Heart left ventricle (tissue), 13 donors: Measurements from ENCODE around the gene CDC25A.

Experiments used
- POLR2A ChIP-seq, 2 donors: fragments of 450-650 bp; IDR thresholded peaks; one replicate each; pipeline ENCODE4 v1.6.1; 2017; ENCODE audit warnings: antibody characterized with exemption in 2 of 2, mild to moderate bottlenecking in 2 of 2, moderate library complexity in 2 of 2
- TF ChIP-seq, protein P1 (sequence below), 12 donors: fragments of 200-600 bp; sonication (generic) in 4 of 12; IDR thresholded peaks; one replicate each; pipeline versions ENCODE4 v1.5.0 to v1.8.0; 2018 to 2022; ENCODE audit warnings: antibody characterized with exemption in 12 of 12, mild to moderate bottlenecking in 5 of 12
- donor health status: ischemic (EF 13 %, LVEDD 7.1; RV severe dilation, severe dysfunction).
- donor health status: DM: no; HTN: yes; CAD: no.
- donor health status: DM: no; HTN: no; CAD: no.
- donor health status: ischemic (EF 25% LVEDD 6.9; RV normal size, moderate dysfunction).
- donor health status: ischemic (EF 25% LVEDD 5.7; RV mildly dilated, moderate dysfunction).
- donor health status: ischemic (EF 35%, LVEDD 5.7; RV mildly dilated, moderate dysfunction).
- donor health status: nonischemic (EF 11% LVEDD 7.7; RV severe dilation, severe dysfunction).
- donor health status: DM: yes; HTN: yes; CAD: no.
- donor health status: PGD.
- donor health status: ischemic (EF 29% LVEDD 5.4; RV normal size, mild dysfunction).
- donor health status: nonischemic (EF 23%, LVEDD 6.1; RV moderate dilation, normal function).

DNA sequence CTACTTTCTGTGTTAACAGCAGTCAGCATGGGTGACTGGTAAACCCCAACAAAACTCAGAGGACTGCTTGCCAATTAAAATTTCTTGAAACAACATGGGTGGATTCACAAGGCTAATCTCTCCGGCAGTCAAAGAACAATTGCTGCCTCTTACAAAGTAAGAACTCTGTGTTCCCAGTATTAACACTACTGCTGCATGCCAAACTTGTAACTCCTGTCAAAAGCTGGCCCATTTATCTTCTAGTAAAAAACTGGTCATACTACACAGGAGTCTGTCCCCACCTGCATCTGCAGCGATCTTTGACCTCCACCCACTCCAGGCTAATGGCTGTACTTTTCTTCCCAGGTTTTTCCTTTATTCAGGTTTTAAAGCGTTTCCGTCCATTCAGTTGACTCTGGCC, 44.0 kb upstream of the CDC25A start:
- TF ChIP-seq, protein P1, sequence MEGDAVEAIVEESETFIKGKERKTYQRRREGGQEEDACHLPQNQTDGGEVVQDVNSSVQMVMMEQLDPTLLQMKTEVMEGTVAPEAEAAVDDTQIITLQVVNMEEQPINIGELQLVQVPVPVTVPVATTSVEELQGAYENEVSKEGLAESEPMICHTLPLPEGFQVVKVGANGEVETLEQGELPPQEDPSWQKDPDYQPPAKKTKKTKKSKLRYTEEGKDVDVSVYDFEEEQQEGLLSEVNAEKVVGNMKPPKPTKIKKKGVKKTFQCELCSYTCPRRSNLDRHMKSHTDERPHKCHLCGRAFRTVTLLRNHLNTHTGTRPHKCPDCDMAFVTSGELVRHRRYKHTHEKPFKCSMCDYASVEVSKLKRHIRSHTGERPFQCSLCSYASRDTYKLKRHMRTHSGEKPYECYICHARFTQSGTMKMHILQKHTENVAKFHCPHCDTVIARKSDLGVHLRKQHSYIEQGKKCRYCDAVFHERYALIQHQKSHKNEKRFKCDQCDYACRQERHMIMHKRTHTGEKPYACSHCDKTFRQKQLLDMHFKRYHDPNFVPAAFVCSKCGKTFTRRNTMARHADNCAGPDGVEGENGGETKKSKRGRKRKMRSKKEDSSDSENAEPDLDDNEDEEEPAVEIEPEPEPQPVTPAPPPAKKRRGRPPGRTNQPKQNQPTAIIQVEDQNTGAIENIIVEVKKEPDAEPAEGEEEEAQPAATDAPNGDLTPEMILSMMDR (IDR thresholded peaks at IDR 0.05): no peak
- no peak for TF ChIP-seq POLR2A (IDR thresholded peaks at IDR 0.05)
